SK-N-SH treated with all-trans-retinoic acid at 6 μM for 48 hours (cell line): ENCODE measurements around the gene B4GAT1.
A peak's percentile ranks its signal among the peaks of the same experiment; 100 is the strongest.

Experiments used
- ATAC-seq: fragments of 200-7000 bp; cut with Tn5 transposase; 3 replicates; pipeline ENCODE4 v1.9.1; 2020; ENCODE audit warnings: mild to moderate bottlenecking, moderate library complexity
- ARNTL ChIP-seq: fragments of 450-650 bp; formaldehyde crosslinking; IDR thresholded peaks from 2 replicates; pipeline ENCODE4 v1.5.0; 2020; ENCODE audit warnings: low read depth, mild to moderate bottlenecking, moderate library complexity, borderline replicate concordance
- BACH2 ChIP-seq: fragments of 250-450 bp; sonication (Bioruptor Pico); IDR thresholded peaks from 2 replicates; pipeline ENCODE4 v1.9.0; 2021; ENCODE audit warnings: mild to moderate bottlenecking, borderline replicate concordance
- CSDC2 ChIP-seq: fragments of 250-450 bp; sonication (Bioruptor Pico); IDR thresholded peaks from 2 replicates; pipeline ENCODE4 v1.5.0; 2020; ENCODE audit warnings: mild to moderate bottlenecking, moderate library complexity
- GLIS3 ChIP-seq: fragments of 250-450 bp; sonication (Bioruptor Pico); IDR thresholded peaks from 2 replicates; pipeline ENCODE4 v1.5.0; 2020; ENCODE audit warnings: mild to moderate bottlenecking, moderate library complexity
- ISL1 ChIP-seq: fragments of 250-450 bp; sonication (Bioruptor Pico); IDR thresholded peaks from 2 replicates; pipeline ENCODE4 v2.1.2; 2022; ENCODE audit warnings: mild to moderate bottlenecking, moderate library complexity
- OSR1 ChIP-seq: fragments of 250-450 bp; sonication (Bioruptor Pico); IDR thresholded peaks from 2 replicates; pipeline ENCODE4 v1.8.0; 2022; ENCODE audit warnings: moderate library complexity, mild to moderate bottlenecking, inconsistent platforms
- TCF4 ChIP-seq: fragments of 250-450 bp; sonication (Bioruptor Pico); IDR thresholded peaks from 2 replicates; pipeline ENCODE4 v1.8.0; 2021; ENCODE audit warnings: mild to moderate bottlenecking, moderate library complexity, borderline replicate concordance
- TOX ChIP-seq: fragments of 250-450 bp; sonication (Bioruptor Pico); IDR thresholded peaks from 2 replicates; pipeline ENCODE4 v1.8.0; 2021; ENCODE audit warnings: mild to moderate bottlenecking, moderate library complexity, borderline replicate concordance
- ZC3H10 ChIP-seq: fragments of 250-450 bp; sonication (Bioruptor Pico); IDR thresholded peaks from 2 replicates; pipeline ENCODE4 v1.5.1; 2021; ENCODE audit warnings: mild to moderate bottlenecking, moderate library complexity
- ZFP3 ChIP-seq: fragments of 250-450 bp; sonication (Bioruptor Pico); IDR thresholded peaks from 2 replicates; pipeline ENCODE4 v1.5.0; 2020; ENCODE audit warnings: mild to moderate bottlenecking, moderate library complexity
- ZFP30 ChIP-seq: fragments of 450-650 bp; formaldehyde crosslinking; IDR thresholded peaks from 2 replicates; pipeline ENCODE4 v1.5.0; 2022; ENCODE audit warnings: mild to moderate bottlenecking, moderate library complexity
- ZNF565 ChIP-seq: fragments of 450-650 bp; formaldehyde crosslinking; conservative IDR thresholded peaks from 2 replicates; pipeline ENCODE4 v1.5.0; 2020; ENCODE audit warnings: low read depth, mild to moderate bottlenecking, moderate library complexity
- ZNF8 ChIP-seq: fragments of 450-650 bp; formaldehyde crosslinking; IDR thresholded peaks from 2 replicates; pipeline ENCODE4 v1.5.0; 2020; ENCODE audit warnings: mild to moderate bottlenecking, moderate library complexity
- TF ChIP-seq, protein P1 (sequence below): fragments of 250-450 bp; sonication (Bioruptor Pico); IDR thresholded peaks from 2 replicates; pipeline ENCODE4 v1.5.1; 2020; ENCODE audit warnings: low read depth, mild to moderate bottlenecking, moderate library complexity
- TF ChIP-seq, protein P2 (sequence below): fragments of 250-450 bp; sonication (Bioruptor Pico); IDR thresholded peaks from 2 replicates; pipeline ENCODE4 v1.5.1; 2021; ENCODE audit warnings: mild to moderate bottlenecking, moderate library complexity
- TF ChIP-seq, protein P3 (sequence below): fragments of 250-450 bp; sonication (Bioruptor Pico); IDR thresholded peaks from 2 replicates; pipeline ENCODE4 v1.5.0; 2020; ENCODE audit warnings: mild to moderate bottlenecking, moderate library complexity

Gene B4GAT1

DNA sequence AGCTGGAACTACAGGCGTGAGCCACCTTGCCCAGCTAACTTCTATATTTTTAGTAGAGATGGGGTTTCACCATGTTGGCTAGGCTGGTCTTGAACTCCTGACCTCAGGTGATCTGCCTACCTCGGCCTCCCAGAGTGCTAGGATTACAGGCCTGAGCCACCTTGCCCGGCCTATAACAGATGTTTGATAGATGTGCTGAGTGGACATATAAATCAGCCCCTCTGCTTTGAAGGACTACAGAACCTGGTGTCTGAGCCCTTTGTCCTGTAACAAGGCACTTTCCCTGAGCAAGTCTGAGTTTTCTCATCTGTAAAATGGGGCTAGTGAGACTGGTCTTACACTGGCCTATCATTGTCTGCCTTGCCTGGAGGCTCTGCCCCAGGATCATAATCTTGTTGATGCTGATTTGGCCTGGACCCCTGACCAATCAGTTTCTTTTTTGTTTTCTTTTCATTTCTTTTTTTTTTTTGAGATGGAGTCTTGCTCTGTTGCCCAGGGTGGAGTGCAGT lies 18.2 kb downstream of the B4GAT1 start:
- ATAC-seq = no peak
- no peak for TF ChIP-seq ZC3H10 (CRISPR knock-in tag)
- TF ChIP-seq CSDC2 (CRISPR knock-in tag) = no peak
- TF ChIP-seq GLIS3 (CRISPR knock-in tag) = no peak
- no peak for TF ChIP-seq ZNF565
- no peak for TF ChIP-seq OSR1
- TF ChIP-seq ZFP30 (CRISPR knock-in tag) = no peak
- TF ChIP-seq ZFP3 (CRISPR knock-in tag) = no peak
- TF ChIP-seq, protein P1, sequence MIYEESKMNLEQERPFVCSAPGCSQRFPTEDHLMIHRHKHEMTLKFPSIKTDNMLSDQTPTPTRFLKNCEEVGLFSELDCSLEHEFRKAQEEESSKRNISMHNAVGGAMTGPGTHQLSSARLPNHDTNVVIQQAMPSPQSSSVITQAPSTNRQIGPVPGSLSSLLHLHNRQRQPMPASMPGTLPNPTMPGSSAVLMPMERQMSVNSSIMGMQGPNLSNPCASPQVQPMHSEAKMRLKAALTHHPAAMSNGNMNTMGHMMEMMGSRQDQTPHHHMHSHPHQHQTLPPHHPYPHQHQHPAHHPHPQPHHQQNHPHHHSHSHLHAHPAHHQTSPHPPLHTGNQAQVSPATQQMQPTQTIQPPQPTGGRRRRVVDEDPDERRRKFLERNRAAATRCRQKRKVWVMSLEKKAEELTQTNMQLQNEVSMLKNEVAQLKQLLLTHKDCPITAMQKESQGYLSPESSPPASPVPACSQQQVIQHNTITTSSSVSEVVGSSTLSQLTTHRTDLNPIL (CRISPR knock-in tag) = no peak
- TF ChIP-seq, protein P2, sequence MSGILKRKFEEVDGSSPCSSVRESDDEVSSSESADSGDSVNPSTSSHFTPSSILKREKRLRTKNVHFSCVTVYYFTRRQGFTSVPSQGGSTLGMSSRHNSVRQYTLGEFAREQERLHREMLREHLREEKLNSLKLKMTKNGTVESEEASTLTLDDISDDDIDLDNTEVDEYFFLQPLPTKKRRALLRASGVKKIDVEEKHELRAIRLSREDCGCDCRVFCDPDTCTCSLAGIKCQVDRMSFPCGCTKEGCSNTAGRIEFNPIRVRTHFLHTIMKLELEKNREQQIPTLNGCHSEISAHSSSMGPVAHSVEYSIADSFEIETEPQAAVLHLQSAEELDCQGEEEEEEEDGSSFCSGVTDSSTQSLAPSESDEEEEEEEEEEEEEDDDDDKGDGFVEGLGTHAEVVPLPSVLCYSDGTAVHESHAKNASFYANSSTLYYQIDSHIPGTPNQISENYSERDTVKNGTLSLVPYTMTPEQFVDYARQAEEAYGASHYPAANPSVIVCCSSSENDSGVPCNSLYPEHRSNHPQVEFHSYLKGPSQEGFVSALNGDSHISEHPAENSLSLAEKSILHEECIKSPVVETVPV (CRISPR knock-in tag) = no peak
- no peak for TF ChIP-seq TCF4

DNA sequence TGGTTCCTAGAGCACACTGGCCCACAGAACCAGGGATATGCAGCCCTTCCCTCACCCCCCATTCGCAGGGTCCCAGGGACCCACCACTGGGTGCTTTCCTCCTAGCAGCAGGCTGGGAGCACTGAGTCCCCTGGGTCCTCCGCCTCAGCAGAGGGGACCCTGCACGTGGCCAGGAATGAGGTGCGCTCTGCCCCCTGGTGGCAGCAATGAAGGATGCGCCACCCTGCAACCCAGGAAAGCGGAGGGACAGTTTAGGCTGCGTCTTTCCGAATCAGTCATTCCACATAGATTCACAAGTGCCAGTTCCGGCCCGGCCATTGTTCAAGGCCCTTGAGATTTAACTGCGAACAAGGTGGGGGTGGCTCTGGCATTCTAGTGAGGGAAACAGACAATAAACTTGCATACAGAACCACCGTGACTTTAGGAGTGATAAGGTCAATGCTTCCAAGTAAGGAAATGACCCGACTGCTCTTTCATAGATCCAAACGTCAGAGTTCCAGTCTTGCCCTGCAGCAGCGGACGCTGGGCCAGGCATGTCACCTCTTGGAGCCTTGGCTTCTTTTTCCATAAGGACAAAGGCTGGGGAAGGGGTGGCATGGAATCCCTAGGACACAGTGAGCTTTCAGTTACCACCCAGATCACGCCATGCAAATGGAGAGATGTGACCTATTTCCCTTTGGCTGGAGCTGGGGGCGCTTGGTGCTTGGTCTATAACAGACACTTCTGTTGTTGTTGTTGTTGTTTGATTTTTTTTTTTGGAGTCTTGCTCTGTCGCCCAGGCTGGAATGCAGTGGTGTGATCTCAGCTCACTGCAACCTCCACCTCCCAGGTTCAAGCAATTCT lies 18.9 kb downstream of the B4GAT1 start:
- TF ChIP-seq GLIS3 (CRISPR knock-in tag) (no peak), ISL1 (CRISPR knock-in tag) (no peak), TCF4 (no peak), CSDC2 (CRISPR knock-in tag) (no peak), TOX (CRISPR knock-in tag) (no peak), ARNTL (CRISPR knock-in tag) (peak; percentile 69; the same call in 1 of the 2 replicates), ZNF8 (CRISPR knock-in tag) (no peak), ZFP30 (CRISPR knock-in tag) (no peak)
- TF ChIP-seq, protein P1 (CRISPR knock-in tag) = no peak
- TF ChIP-seq, protein P3, sequence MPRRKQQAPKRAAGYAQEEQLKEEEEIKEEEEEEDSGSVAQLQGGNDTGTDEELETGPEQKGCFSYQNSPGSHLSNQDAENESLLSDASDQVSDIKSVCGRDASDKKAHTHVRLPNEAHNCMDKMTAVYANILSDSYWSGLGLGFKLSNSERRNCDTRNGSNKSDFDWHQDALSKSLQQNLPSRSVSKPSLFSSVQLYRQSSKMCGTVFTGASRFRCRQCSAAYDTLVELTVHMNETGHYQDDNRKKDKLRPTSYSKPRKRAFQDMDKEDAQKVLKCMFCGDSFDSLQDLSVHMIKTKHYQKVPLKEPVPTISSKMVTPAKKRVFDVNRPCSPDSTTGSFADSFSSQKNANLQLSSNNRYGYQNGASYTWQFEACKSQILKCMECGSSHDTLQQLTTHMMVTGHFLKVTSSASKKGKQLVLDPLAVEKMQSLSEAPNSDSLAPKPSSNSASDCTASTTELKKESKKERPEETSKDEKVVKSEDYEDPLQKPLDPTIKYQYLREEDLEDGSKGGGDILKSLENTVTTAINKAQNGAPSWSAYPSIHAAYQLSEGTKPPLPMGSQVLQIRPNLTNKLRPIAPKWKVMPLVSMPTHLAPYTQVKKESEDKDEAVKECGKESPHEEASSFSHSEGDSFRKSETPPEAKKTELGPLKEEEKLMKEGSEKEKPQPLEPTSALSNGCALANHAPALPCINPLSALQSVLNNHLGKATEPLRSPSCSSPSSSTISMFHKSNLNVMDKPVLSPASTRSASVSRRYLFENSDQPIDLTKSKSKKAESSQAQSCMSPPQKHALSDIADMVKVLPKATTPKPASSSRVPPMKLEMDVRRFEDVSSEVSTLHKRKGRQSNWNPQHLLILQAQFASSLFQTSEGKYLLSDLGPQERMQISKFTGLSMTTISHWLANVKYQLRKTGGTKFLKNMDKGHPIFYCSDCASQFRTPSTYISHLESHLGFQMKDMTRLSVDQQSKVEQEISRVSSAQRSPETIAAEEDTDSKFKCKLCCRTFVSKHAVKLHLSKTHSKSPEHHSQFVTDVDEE (CRISPR knock-in tag) = 0 out of 2 replicates have a peak, but pooled peaks have one; percentile 10
- TF ChIP-seq, all 23 proteins: peak for 2
- peak; percentile 83 for ATAC-seq

DNA sequence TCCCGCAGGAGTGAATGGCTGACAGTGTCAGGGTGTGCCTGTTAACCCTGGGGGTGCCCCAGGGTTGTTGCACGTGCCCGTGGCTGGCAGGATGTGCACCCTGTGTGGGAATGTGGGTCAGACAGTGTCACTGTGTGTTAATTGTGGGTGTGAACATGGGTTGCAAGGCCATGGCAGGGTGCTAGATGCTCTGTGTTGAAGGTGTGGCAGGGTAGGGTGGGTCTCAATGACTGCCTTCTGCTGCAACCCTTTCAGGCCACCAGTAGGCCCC lies 19.5 kb downstream of the B4GAT1 start:
- peak; percentile 4; the same call in 2 of the 3 replicates for ATAC-seq
- TF ChIP-seq ZNF565 = no peak
- TF ChIP-seq, all 23 proteins: peak for 0

DNA sequence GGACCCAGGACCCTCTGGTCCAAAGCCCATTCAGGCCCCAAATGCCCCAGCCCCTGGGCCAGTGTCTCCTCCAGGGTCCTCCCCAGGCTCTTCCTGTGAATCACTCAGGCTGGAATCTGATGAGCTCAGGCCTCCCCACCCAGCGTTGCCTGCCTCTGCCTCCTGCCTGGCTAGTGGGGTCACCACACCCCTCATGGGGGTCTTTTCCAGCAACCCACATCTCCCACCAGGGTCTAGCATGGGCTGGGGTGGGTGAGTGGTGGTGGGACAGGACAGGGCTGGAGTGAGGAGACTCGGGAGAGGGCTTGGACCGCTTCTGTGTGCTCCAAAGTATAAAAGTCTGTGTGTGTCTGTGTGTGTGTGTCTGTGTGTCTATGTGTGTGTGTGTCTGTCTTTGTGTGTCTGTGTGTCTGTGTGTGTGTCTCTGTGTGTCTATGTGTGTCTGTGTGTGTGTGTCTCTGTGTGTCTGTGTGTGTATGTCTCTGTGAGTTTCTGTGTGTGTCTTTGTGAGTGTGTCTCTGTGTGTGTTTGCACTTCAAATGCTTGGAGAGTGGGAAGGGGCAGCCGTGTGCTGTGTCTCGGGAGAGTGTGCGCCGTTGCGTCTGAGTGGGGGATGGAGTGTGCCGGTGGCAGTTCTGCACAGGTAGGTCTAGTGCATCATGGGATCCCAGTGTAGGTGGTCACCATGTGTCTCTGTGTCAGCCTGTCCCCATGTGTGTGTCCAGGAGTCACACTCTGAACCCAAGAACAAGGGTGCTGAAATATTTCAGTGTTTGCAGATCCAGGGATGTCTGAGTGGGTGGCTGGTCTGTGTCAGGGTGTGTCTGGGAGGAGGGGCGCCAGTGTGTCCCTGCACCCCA lies 20.0 kb downstream of the B4GAT1 start:
- TF ChIP-seq BACH2 (CRISPR knock-in tag) = no peak
- no peak for TF ChIP-seq ZNF565

More for the DNA sequence above, 20.0 kb downstream of the B4GAT1 start:
- peak; percentile 69 for ATAC-seq
